Skeletal muscle satellite cell (primary cell): ENCODE data around the gene IRS1.

ENCODE experiments used
- H3K27me3 ChIP-seq: 2 replicates; pipeline ENCODE4 v1.7.0; 2013; ENCODE audit warnings: low read length; ENCODE audit not compliant: control insufficient read depth, insufficient read depth
- H3K36me3 ChIP-seq: 2 replicates; pipeline ENCODE4 v1.7.0; 2013; ENCODE audit warnings: mild to moderate bottlenecking, control low read depth, low read length; ENCODE audit not compliant: insufficient read depth
- H3K4me1 ChIP-seq: 2 replicates; pipeline ENCODE4 v1.7.0; 2013; ENCODE audit warnings: low read length; ENCODE audit not compliant: control insufficient read depth, insufficient read depth
- H3K4me2 ChIP-seq: 2 replicates; pipeline ENCODE4 v1.7.0; 2013; ENCODE audit warnings: mild to moderate bottlenecking, low read length
- H3K4me3 ChIP-seq: 2 replicates; pipeline ENCODE4 v1.7.0; 2013; ENCODE audit warnings: low read length
- H3K9ac ChIP-seq: 2 replicates; pipeline ENCODE4 v1.7.0; 2013; ENCODE audit warnings: mild to moderate bottlenecking, low read depth, low read length, moderate library complexity
- H3K9me3 ChIP-seq: replicated peaks from 2 replicates; pipeline ENCODE4 v1.7.0; 2013; ENCODE audit warnings: mild to moderate bottlenecking, control low read depth, low read length

The IRS1 gene

GRCh38 chr2:226693521-226693920, 106.1 kb downstream of the IRS1 start:
- Histone ChIP-seq H3K4me1 (peaks cover 16% of the 10 kb centered on the region), H3K4me2 (no peak overlapping the region), H3K4me3 (no peak overlapping the region), H3K27me3 (no peaks in the 10 kb centered on the region), H3K9me3 (no peaks in the 10 kb centered on the region), H3K9ac (no peak overlapping the region), H3K36me3 (no peaks in the 10 kb centered on the region)

DNA sequence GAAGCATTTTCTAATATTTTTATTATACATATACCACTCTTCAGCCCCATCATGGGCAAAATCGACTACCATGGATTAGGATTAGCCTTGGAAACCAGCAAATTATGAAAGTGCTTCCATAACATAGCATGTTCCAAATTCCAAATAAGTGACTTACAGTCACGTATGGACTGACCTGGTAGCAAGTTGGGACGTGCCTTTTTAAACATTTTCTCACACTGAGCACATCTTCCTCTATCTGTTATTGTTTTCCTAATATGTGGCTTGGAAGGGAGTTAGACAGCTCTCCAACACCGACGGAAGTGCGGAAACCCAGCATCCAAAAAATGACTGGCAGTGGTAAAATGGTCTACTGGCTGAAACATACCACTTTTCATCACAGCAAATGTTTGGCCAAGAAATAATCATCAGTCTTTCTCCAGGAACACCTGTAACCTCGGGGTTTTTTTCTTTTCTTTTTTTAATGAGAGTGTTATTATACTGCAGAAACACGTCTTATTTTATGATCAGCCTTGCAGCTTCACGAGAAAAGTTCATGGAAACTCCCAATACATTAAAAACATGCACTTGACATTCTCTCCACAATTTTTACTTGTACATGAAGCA, 107.0 kb downstream of the IRS1 start:
- Histone ChIP-seq H3K4me3 (no peak overlapping the region), H3K4me2 (no peak overlapping the region), H3K4me1 (peaks cover 16% of the 10 kb centered on the region)

DNA sequence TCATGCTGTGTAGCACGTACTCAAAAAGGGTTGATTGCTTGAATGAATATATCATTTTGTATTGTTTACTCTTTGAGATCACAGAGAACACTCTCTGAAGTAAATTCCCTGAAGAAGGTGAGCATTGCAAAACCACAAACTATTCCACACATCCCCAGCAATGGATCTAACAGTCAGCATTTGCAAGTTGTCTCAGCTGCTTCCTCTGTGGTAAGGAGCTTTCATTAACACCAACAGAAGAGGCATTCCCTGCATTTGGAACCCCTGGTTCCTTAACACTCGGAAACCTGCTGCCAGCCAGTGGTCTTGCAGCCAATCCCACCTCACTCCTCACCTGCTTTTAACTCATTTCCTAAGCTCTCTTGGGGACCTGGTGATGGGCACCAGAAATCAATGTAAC, 108.4 kb downstream of the IRS1 start:
- H3K27me3 ChIP-seq: no peaks in the 10 kb centered on the region
- no peaks in the 10 kb centered on the region for H3K36me3 ChIP-seq
- H3K9me3 ChIP-seq: no peaks in the 10 kb centered on the region
- H3K9ac ChIP-seq: no peak overlapping the region
- peaks cover 16% of the 10 kb centered on the region for H3K4me1 ChIP-seq
- H3K4me2 ChIP-seq: no peak overlapping the region
- H3K4me3 ChIP-seq: no peak overlapping the region

More for the DNA sequence above, 107.0 kb downstream of the IRS1 start:
- Histone ChIP-seq H3K9ac (no peak overlapping the region), H3K27me3 (no peaks in the 10 kb centered on the region), H3K9me3 (no peaks in the 10 kb centered on the region), H3K36me3 (no peaks in the 10 kb centered on the region)

GRCh38 chr2:226690461-226691024, 109.1 kb downstream of the IRS1 start:
- H3K4me2 ChIP-seq: peak overlapping the region; percentile 2
- peaks cover 16% of the 10 kb centered on the region for H3K4me1 ChIP-seq
- H3K9ac ChIP-seq: peak overlapping the region; percentile 30
- no peaks in the 10 kb centered on the region for H3K9me3 ChIP-seq
- H3K4me3 ChIP-seq: no peak overlapping the region
- H3K27me3 ChIP-seq: no peaks in the 10 kb centered on the region
- H3K36me3 ChIP-seq: no peaks in the 10 kb centered on the region

DNA sequence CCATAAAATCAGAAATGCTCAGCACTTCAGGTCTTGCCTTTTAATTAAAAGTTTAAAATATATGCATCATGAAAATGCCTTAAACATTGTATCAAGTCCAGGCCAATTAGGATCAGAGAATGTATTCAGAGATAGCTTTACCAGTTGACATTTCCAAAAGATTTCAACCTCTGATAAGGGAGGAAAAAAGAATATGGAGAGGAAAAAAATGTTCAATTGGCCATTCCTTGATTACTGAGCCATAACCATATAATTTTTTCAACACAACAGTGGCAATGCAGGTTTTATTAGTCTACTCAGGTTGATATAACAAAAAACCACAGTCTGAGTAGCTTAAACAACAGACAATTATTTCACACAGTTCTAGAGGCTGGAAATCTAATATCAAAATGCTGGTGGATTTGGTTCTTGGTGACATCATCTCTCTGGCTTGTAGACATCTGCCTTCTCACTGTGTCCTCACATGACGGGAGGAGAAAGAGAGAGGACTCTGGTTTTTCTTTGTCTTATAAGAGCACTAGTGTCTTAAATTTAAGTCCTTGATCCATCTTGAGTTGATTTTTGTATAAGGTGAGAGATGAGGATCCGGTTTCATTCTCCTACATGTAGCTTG, 111.9 kb downstream of the IRS1 start:
- Histone ChIP-seq H3K4me2 (no peak overlapping the region), H3K27me3 (no peaks in the 10 kb centered on the region), H3K9ac (no peak overlapping the region), H3K36me3 (no peaks in the 10 kb centered on the region), H3K9me3 (no peaks in the 10 kb centered on the region), H3K4me1 (peaks cover 24% of the 10 kb centered on the region), H3K4me3 (no peak overlapping the region)

- no peaks in the 10 kb centered on the region for H3K27me3 ChIP-seq
- H3K36me3 ChIP-seq: no peaks in the 10 kb centered on the region
- peaks cover 9% of the 10 kb centered on the region for H3K4me1 ChIP-seq
- no peak overlapping the region for H3K4me2 ChIP-seq
- no peak overlapping the region for H3K9ac ChIP-seq
- no peaks in the 10 kb centered on the region for H3K9me3 ChIP-seq
- no peak overlapping the region for H3K4me3 ChIP-seq
Measured at GRCh38 chr2:226684563-226684959, 115.1 kb downstream of the IRS1 start.

DNA sequence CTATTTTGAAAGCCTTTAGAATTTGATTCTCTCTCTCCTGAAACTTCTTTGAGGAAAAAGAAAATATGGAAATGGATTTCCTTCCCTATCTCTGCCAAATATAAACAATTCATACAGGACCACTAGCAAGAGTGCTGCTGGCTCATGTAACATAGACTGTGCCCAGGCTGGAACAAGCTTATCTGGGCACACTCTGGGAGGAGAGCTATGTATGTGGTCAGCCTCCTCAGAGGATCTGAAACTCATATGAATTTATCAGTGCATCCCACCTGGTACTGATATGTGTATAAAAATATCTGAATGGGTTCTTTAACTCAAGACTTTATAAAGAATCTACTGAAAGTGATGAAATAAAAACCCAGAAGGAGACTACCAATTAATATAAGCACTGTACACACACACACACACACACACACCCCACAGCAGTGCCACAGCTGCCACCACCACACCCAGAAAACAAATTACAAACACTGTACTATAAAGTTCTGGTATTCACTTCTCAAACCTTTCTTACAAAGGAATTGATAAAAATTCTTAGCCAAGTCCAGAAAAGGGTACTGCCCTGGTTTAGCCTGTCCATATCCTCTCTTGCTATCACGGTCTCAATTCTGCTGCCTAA, 115.6 kb downstream of the IRS1 start:
- Histone ChIP-seq H3K27me3 (no peaks in the 10 kb centered on the region), H3K36me3 (no peaks in the 10 kb centered on the region), H3K4me1 (peaks cover 9% of the 10 kb centered on the region), H3K9ac (no peak overlapping the region), H3K9me3 (no peaks in the 10 kb centered on the region), H3K4me2 (no peak overlapping the region), H3K4me3 (no peak overlapping the region)

GRCh38 chr2:226683196-226683595, 116.4 kb downstream of the IRS1 start:
- Histone ChIP-seq H3K9ac (no peak overlapping the region), H3K4me3 (no peak overlapping the region), H3K36me3 (no peaks in the 10 kb centered on the region), H3K4me2 (no peak overlapping the region), H3K4me1 (peaks cover 9% of the 10 kb centered on the region), H3K27me3 (no peaks in the 10 kb centered on the region), H3K9me3 (no peaks in the 10 kb centered on the region)
